ENCODE data around the gene SH3BP5. TPM values are rescaled to one million over a fixed set of nuclear protein-coding genes. Genes with fewer than 3 reads are reported as not detected.

The SH3BP5 gene
- total RNA-seq, 2 experiments from 2014 or later, result 15.1 to 31.3 TPM

GRCh38 chr3:15329046-15330005 lies 3.1 kb downstream of the SH3BP5 start:
- Histone ChIP-seq H3K4me3 (ENCODE audit: low read depth, low read length, poor library complexity, severe bottlenecking) (no peak overlapping the region), H3K4me2 (ENCODE audit: low read length) (peak overlapping the region; percentile 83), H3K4me1 (ENCODE audit: insufficient read depth, low read length, poor library complexity, severe bottlenecking) (peaks cover 53% of the 10 kb centered on the region), H3K9me3 (ENCODE audit: low read length) (no peaks in the 10 kb centered on the region), H3K9me2 (ENCODE audit: insufficient read depth, low read length) (no peaks in the 10 kb centered on the region), H2AFZ (ENCODE audit: low read length) (no peak overlapping the region), H3K36me3 (ENCODE audit: insufficient read depth, low read length) (peaks cover 31% of the 10 kb centered on the region; the same call in 1 of the 2 replicates), H4K20me1 (ENCODE audit: insufficient read depth, low read length) (no peaks in the 10 kb centered on the region), H3K79me2 (ENCODE audit: insufficient read depth, low read depth, low read length) (peaks cover 21% of the 10 kb centered on the region; the same call in 1 of the 2 replicates), H3K27ac (ENCODE audit: low read depth, low read length, poor library complexity, severe bottlenecking) (peak overlapping the region; percentile 62)
- POLR2A ChIA-PET, result interaction anchor here (0.7 to 3.7 kb wide), 12 partner anchors 9 to 259 kb away, joined by 3 to 21 read pairs (median 4); no protein-coding TSS in a partner anchor
- intact Hi-C loops (cut with micrococcal nuclease; ENCODE audit: unreplicated experiment), result loop anchor here (2.0 kb wide), 1 partner anchor 37 kb away; no protein-coding TSS in a partner anchor
- CTCF ChIA-PET (ENCODE audit: unreplicated experiment), result interaction anchor here (1.3 to 1.7 kb wide), 4 partner anchors 17 to 56 kb away, joined by 3 to 5 read pairs (median 4); no protein-coding TSS in a partner anchor
- TSS peak; percentile 27 for BruUV-seq (replicated peaks)
- TF ChIP-seq EZH2phosphoT487 (IDR thresholded peaks at IDR 0.05; ENCODE audit: borderline replicate concordance, low read depth, low read length) (no peak), CTCF (conservative IDR thresholded peaks at IDR 0.05; ENCODE audit: low read length) (no peak)
- no peak for DNase-seq (ENCODE audit: low spot score)

DNA sequence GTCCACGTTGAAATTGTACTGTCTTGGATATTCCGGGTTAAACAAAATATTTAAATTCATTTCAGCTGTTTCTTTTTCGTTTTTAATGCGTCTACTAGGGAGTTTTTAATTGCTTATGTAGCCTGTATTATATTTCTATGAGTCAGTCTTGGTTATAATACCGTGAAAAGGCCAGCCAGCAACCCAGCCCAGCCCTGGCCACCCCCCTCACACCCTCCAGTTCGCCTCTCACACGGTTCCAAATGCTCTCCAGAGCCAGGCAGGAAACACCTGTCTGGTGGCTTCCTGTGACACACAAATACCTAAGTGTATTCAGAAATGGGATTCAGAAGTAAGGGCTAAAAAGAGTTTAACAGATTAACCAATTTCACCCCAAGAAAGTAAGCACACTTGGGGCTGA lies 4.4 kb downstream of the SH3BP5 start:
- Histone ChIP-seq H2AFZ (ENCODE audit: low read length) (no peak overlapping the region), H3K9me3 (ENCODE audit: low read length) (no peaks in the 10 kb centered on the region), H3K4me3 (ENCODE audit: low read depth, low read length, poor library complexity, severe bottlenecking) (peak overlapping the region; percentile 19), H4K20me1 (ENCODE audit: insufficient read depth, low read length) (no peaks in the 10 kb centered on the region), H3K79me2 (ENCODE audit: insufficient read depth, low read depth, low read length) (peaks cover 21% of the 10 kb centered on the region; the same call in 1 of the 2 replicates), H3K36me3 (ENCODE audit: insufficient read depth, low read length) (peaks cover 37% of the 10 kb centered on the region; the same call in 1 of the 2 replicates), H3K27ac (ENCODE audit: low read depth, low read length, poor library complexity, severe bottlenecking) (peak overlapping the region; percentile 62), H3K9me2 (ENCODE audit: insufficient read depth, low read length) (no peaks in the 10 kb centered on the region), H3K4me1 (ENCODE audit: insufficient read depth, low read length, poor library complexity, severe bottlenecking) (peaks cover 45% of the 10 kb centered on the region), H3K4me2 (ENCODE audit: low read length) (peak overlapping the region; percentile 83)
- TF ChIP-seq CTCF (conservative IDR thresholded peaks at IDR 0.05; ENCODE audit: low read length), result no peak
- intact Hi-C loops (cut with micrococcal nuclease; ENCODE audit: unreplicated experiment), result no loop called here
- POLR2A ChIA-PET, result interaction anchor here (0.6 to 3.7 kb wide), 8 partner anchors 7 to 122 kb away, joined by 3 to 20 read pairs (median 3); partner anchors contain the start of gene CAPN7
- BruUV-seq (replicated peaks), result TSS peak; percentile 31
- peak; percentile 71 for DNase-seq (ENCODE audit: low spot score)
- CTCF ChIA-PET (ENCODE audit: unreplicated experiment), result interaction anchor here (1.2 kb wide), 1 partner anchor 17 kb away, joined by 3 read pairs; no protein-coding TSS in a partner anchor
